IPS-NIHi7 (cell line): ENCODE data around the gene CEP97.
"Not testable (repeated sequence)": the region's sequence is repeated elsewhere in the genome, so short reads cannot be mapped to it uniquely, and the experiment has no call there.

Source experiments
- DNase-seq: peaks from one replicate; pipeline ENCODE4 v3.0.0; 2012; ENCODE audit warnings: mixed read lengths; ENCODE audit errors: extremely low spot score

The CEP97 gene

GRCh38 chr3:101724329-101725193, at the start of gene CEP97:
CEP97 (plus strand) TSS chr3:101724614; CDS start chr3:101724677, 63 bp downstream.
- DNase-seq = peak; percentile 90

- no peak for DNase-seq
Observed at GRCh38 chr3:101675709-101676215, 48.7 kb upstream of the CEP97 start.

- peak; percentile 93 for DNase-seq
Observed at GRCh38 chr3:101676216-101676764, 48.1 kb upstream of the CEP97 start.

- DNase-seq = peak; percentile 93
Observed at GRCh38 chr3:101676765-101677435, 47.5 kb upstream of the CEP97 start, which contains the start of gene ZBTB11. ZBTB11 (minus strand) TSS chr3:101677132; CDS start chr3:101676914, 218 bp downstream.

- DNase-seq = no peak
Observed at GRCh38 chr3:101677436-101678286, 46.8 kb upstream of the CEP97 start.

- not testable (repeated sequence) for DNase-seq
Observed at GRCh38 chr3:101678837-101679236, 45.6 kb upstream of the CEP97 start.

- no peak for DNase-seq
Observed at GRCh38 chr3:101680466-101680865, 43.9 kb upstream of the CEP97 start.

GRCh38 chr3:101685050-101685400, 39.4 kb upstream of the CEP97 start:
- no peak for DNase-seq

- no peak for DNase-seq
Observed at GRCh38 chr3:101685870-101686307, 38.5 kb upstream of the CEP97 start.

GRCh38 chr3:101687142-101687931, 37.1 kb upstream of the CEP97 start:
- no peak for DNase-seq

GRCh38 chr3:101689286-101689685, 35.1 kb upstream of the CEP97 start:
- DNase-seq = no peak

- DNase-seq = no peak
Observed at GRCh38 chr3:101690972-101691371, 33.4 kb upstream of the CEP97 start.

- not testable (repeated sequence) for DNase-seq
Observed at GRCh38 chr3:101691685-101692671, 32.4 kb upstream of the CEP97 start.

- DNase-seq = peak; percentile 32
Observed at GRCh38 chr3:101693540-101693939, 30.9 kb upstream of the CEP97 start.

- DNase-seq = not testable (repeated sequence)
Observed at GRCh38 chr3:101694836-101695235, 29.6 kb upstream of the CEP97 start.

GRCh38 chr3:101695779-101696372, 28.5 kb upstream of the CEP97 start:
- DNase-seq = no peak

- no peak for DNase-seq
Observed at GRCh38 chr3:101701696-101702634, 22.4 kb upstream of the CEP97 start.

GRCh38 chr3:101702726-101703125, 21.7 kb upstream of the CEP97 start:
- DNase-seq = no peak
